Measurements from ENCODE around the gene VPS26A.
"Not testable (repeated sequence)": the region's sequence is repeated elsewhere in the genome, so short reads cannot be mapped to it uniquely, and the experiment has no call there.

Gene VPS26A

GRCh38 chr10:69103784-69104183, 20.2 kb upstream of the VPS26A start:
- no peak for DNase-seq (ENCODE audit: low read depth)

- no peak for DNase-seq (ENCODE audit: low read depth)
These were observed 18.8 kb upstream of the VPS26A start for GRCh38 chr10:69104994-69105790.

DNA sequence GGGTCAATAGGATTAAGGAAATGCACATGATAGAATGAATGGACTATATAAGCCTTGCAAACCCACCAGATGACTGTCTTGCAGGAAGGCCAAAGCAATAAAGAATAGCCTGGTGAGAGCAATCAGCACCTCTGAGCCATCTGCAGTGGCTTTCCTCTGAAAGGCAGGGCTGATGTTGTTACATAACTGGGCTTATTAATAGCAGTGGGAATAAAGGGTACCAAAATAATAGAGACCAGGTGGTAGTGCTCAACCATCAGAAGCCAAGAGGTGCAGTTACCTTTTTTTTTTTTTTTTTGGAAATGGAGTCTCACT, 16.8 kb upstream of the VPS26A start:
- DNase-seq (ENCODE audit: low read depth), result no peak

GRCh38 chr10:69107699-69108098, 16.3 kb upstream of the VPS26A start:
- DNase-seq (ENCODE audit: low read depth), result no peak

GRCh38 chr10:69119896-69120295, 4.1 kb upstream of the VPS26A start:
- no peak for DNase-seq (ENCODE audit: low read depth)

DNA sequence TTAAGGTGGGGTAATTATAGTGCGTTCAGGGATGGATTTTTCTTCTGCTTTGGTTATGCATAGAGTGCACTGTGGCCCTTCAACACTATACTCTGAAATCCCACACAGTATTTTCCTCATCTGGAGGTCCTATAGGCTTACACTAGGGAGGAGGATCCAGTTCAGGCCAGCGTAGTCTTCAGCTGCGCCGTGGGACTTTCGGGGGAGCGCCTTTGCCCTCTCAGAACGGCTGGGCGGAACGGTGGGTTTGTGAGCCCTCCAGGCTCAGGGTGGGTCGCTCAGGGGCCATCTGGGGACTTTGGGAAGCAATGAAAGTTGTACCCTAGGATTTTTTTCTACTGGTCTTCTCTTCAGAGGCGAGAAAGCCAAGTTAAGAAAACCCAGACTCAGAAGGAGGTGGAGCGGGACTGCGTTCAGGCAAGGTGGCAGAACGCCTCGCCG, 652 bp upstream of the VPS26A start:
- no peak for DNase-seq (ENCODE audit: low read depth)

DNA sequence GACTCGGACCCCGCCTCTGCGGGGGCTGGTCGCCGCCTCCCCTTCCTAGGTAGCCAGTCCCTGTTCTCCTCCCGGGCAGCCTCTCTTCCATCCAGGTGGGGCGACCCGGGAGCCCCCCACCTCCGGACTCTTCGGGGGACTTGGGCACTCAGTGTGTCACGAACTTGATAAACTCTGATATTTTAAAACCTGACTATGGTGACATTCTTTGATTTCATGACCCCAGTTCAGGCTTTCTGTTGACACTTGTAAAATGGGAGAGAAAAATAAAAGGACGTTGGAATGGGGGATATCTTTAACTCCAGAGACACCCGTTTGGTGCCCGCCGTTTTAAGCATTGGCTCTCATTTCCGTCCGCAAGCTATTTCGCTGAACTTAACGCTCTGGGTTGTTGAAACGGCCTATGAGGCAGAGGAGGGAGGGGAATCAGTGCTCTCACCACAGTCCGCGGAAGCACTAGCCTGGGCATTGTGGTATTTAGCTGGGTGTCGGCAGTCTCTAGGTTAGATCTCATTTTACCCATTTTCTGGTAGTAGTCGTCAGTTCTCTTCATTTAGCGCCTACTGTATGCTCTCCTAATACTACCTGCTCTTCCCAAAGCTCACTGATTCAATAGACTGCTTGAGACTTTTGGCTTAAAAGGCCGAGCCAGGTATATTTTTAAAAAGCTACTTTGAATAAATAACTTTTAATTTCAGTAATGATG, 738 bp downstream of the VPS26A start:
- peak; percentile 31 for DNase-seq (ENCODE audit: low read depth)

DNA sequence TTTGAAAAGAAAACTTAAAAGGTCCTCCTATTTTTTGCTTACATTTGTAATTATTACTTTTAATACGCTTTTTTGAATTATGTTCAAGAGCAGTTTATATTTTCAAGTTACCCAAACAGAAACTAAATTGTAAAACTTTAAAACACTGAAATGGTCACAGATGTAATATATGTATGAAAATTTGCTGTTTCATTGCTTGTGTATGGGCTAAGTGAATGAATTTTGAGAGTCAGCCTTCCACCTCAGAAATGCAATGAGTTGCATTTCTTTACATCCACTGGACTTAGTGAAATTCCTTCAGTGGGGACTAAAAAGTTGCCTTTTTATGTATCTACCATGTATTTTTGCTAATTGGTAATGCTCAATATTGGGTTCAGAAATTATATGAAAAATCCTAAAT, 1.6 kb downstream of the VPS26A start:
- no peak for DNase-seq (ENCODE audit: low read depth)

DNA sequence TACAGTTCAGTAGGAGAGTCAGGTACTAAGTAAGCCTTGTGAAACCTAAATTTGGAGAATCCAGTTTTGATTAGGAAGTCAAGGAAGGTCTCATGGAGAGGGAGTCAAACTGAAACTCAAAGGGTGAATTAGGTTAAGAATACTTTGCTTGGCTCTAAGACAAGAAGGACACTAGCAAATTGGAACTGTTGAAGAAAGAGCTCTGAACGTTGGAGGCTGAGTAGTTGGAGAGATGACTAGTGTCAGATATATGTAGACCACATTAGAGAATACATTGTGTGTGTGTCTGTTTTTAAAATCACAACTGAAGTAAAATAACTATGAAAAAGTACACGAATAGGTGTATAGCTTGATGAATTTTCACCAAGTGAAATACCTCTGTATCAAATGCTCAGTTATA, 6.3 kb downstream of the VPS26A start:
- DNase-seq (ENCODE audit: low read depth), result no peak

DNA sequence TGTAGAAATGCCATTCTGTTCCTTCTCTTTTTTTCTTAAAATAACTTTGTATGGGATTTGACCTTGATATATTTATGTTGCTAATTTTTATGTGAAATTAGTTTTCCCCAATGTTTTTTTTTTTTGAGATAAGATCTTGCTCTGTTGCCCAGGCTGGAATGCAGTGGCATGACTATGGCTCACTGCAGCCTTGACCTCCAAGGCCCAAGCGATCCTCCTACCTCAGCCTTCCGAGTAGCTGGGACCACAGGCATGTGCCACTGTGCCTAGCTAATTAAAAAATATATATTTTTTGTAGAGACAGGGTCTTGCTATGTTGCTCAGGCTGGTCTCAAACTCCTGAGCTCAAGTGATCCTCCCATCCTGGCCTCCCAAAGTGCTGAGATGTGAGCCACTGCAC, 16.0 kb downstream of the VPS26A start:
- DNase-seq (ENCODE audit: low read depth), result no peak

DNA sequence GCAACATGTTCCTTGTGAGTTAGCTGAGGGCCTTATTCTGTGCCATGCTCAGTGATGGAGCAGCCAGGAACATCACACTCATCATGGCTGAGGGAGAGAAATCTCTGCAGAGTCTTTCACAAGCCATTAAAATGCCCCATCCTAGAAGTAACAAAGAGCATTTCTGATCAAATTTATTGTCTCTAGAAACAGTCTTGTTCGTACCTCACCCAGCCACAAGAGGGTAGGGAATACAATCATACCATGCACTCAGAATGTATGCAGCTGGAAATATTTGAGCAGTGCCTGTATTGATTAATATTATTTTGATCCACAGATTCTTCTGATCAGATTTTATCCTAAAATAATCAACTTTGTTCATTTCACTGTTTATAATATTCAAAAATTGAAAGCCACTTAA, 17.3 kb downstream of the VPS26A start:
- DNase-seq (ENCODE audit: low read depth), result no peak

DNA sequence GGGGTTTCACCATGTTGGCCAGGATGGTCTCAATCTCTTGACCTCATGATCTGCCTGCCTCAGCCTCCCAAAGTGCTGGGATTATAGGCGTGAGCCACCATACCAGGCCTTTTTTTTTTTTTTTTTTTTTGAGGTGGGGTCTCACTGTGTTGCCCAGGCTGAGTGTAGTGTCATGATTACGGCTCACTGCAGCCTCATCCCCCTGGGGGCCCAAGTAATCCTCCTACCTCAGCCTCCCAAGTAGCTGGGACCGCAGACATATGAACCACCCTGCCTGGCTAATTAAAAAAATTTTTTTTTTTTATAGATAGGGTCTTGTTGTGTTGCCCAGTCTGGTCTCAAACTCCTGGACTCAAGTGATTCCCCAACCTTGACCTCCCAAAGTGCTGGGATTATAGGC, 18.1 kb downstream of the VPS26A start:
- not testable (repeated sequence) for DNase-seq (ENCODE audit: low read depth)

DNA sequence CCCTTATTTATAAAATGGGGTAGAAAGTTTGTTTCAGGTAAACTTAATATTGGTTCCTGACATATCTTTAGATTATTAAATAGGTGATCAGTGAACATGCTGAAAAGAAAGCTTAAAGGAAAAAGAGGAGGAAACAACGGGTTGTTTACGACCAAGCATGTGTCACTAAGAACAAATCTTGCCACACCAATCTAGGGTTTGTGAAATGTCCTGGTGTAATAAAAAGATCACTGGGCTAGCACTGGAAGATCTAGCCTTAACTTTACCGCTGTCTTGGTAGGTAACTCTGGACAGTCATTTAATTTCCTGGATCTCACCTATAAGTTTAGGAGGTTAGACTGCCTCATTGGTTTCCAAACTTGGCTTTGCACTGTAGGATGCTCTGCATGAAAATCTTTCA, 19.0 kb downstream of the VPS26A start:
- DNase-seq (ENCODE audit: low read depth), result no peak

DNA sequence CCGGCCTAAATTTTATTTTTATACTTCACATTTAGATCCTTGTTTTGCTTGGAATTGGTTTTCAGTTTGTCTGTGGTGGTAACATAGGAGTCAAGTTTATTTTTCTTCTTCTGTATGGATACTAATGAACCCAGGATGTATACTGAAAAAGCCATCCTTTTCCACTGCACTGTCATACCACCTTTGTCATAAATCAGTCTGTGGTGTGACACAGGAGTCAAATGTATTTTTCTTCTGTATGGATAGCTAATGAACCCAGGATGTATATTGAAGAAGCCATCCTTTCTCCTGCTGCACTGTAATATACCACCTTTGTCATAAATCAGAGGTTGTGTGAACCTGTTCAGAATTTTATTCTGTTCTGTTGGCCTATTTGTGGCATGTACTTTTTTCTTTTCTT, 21.4 kb downstream of the VPS26A start:
- DNase-seq (ENCODE audit: low read depth), result no peak

GRCh38 chr10:69145864-69146263, 21.9 kb downstream of the VPS26A start:
- DNase-seq (ENCODE audit: low read depth), result no peak

- DNase-seq (ENCODE audit: low read depth), result no peak
These were observed 22.8 kb downstream of the VPS26A start for GRCh38 chr10:69146759-69147158.

- DNase-seq (ENCODE audit: low read depth), result no peak
These were observed 28.0 kb downstream of the VPS26A start for GRCh38 chr10:69151984-69152383.

GRCh38 chr10:69153227-69153626, 29.2 kb downstream of the VPS26A start:
- no peak for DNase-seq (ENCODE audit: low read depth)

DNA sequence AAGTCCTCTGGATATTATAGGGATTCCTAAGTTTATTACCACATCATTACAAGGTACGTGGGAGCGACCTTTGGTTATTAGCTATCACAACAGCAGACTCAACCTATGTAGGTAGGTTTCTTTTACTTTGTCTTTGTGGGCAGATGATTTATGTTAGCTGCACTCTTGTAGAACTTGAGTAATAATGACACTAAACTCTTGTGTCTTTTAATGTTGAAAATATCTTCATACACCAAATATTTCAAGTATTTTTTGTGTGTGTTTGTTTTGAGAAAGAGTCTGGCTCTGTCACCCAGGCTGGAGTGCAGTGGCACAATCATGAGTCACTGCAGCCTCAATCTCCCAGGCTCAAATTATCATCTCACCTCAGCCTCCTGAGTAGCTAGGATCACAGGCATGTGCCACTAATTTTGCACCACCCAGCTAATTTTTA, 36.8 kb downstream of the VPS26A start:
- no peak for DNase-seq (ENCODE audit: low read depth)

DNA sequence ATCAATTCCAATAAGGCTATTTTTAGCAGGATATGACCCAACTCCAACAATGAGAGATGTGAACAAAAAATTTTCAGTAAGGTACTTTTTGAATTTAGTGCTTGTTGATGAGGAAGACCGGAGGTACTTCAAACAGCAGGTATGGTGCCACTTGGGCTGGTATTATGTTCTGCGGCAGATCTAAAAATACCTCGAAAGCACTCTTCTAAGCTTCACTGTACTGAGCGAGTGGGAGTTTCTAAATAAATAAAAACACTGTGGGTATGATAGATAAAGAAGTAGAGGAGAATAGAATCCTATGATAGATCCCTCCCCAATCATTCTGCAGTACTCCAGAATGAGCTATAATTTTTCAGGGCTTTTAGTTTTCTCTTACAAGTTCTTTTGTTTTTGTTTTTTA, 44.5 kb downstream of the VPS26A start:
- no peak for DNase-seq (ENCODE audit: low read depth)

DNA sequence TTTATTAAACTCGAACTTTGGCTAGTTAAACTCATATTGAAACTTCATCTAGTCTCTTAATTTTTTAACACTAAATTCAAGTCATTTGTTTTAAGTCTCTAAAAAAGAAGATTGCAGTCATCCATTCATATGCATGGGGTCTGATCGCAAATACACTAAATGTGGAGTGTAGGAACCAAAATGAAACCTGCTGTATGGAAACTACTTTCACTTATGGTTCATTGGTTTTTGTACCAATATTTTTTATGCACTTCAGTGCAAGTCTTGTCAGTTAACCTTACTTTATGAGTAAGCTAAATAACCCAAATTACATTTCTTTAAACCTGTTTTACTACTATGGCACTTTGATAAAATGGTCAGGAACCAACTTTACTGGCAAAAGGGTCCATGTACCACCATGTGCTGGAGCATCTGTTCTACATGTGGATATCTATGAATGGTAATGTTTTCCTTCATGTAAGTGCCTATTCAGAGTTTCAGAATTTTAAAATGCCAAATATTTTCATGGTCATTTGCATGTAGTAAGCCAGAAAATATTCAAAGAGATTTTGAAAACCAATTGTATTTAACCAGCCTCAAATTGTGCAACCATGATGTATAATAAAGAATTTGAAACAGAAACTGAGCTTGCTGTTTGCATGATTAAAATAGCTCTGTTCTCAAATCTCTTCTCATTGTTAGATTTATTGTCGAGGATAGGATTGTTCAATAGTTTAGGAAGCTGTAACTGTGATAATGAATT, 48.4 kb downstream of the VPS26A start:
- no peak for DNase-seq (ENCODE audit: low read depth)

DNA sequence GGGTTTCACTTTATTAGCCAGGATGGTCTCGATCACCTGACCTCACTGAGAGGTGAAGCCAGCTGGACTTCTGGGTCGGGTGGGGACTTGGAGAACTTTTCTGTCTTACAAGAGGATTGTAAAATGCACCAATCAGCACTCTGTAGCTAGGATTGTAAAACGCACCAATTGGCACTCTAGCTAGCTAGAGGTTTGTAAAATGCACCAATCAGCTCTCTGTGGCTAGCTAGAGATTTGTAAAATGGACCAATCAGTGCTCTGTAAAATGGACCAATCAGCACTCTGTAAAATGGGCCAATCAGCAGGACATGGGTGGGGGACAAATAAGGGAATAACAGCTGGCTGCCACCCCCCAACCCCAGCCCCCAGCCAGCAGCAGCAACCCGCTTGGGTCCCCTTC, 51.3 kb downstream of the VPS26A start:
- not testable (repeated sequence) for DNase-seq (ENCODE audit: low read depth)

- DNase-seq (ENCODE audit: low read depth), result no peak
These were observed 52.8 kb downstream of the VPS26A start for GRCh38 chr10:69176823-69177222.

All from stimulated activated CD8-positive, alpha-beta memory T cell treated with anti-CD3 and anti-CD28 coated beads, Interleukin-4, amount 100 ng/mL, for 24 hours (primary cell).